Stimulated activated CD4-positive, alpha-beta T cell treated with anti-CD3 and anti-CD28 coated beads, Interleukin-4, amount 100 ng/mL, for 4 hours (primary cell): Measurements from ENCODE around the gene RANBP3L.
"Not testable (repeated sequence)": the region's sequence is repeated elsewhere in the genome, so short reads cannot be mapped to it uniquely, and the experiment has no call there.

Source experiments
- DNase-seq, 2 experiments: peaks; one replicate each; pipeline ENCODE4 v3.0.0-alpha.2; 2020

Gene RANBP3L

DNA sequence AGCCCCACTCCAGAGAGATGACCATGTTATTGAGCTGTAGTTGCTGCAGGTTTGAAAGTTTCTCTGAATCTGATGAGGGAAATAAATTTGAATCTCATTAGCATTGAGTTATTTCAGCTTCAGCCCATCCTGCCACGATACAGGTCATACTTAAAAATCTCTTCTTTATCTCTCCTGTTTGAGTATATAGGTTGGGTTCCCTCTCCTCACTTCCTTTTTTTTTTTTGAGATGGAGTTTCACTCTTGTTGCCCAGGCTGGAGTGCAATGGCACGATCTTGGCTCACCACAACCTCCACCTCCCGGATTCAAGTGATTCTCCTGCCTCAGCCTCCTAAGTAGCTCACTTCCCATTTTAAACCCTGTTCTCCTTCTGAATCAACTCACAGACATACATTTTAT, 17.9 kb downstream of the RANBP3L start:
- DNase-seq: not testable (repeated sequence)

DNA sequence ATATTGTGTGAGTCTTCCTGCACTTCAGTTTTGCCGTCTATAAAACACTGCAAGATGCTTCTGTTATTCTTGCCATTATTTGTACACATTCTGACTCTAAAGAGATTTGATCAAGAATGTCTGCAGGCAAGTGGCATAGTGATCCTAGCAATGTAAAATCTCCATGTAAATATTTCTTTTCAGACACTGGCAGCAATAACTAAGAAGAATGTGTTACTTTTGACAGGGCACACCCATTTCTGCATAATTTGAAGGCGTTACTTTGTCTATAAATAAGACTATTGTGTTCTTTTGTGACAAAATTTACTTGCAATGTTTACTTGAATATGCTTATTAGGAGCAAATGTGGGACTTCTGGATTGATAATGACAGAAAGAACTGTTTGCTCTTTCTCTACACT, 20.1 kb downstream of the RANBP3L start:
- DNase-seq: no peak

DNA sequence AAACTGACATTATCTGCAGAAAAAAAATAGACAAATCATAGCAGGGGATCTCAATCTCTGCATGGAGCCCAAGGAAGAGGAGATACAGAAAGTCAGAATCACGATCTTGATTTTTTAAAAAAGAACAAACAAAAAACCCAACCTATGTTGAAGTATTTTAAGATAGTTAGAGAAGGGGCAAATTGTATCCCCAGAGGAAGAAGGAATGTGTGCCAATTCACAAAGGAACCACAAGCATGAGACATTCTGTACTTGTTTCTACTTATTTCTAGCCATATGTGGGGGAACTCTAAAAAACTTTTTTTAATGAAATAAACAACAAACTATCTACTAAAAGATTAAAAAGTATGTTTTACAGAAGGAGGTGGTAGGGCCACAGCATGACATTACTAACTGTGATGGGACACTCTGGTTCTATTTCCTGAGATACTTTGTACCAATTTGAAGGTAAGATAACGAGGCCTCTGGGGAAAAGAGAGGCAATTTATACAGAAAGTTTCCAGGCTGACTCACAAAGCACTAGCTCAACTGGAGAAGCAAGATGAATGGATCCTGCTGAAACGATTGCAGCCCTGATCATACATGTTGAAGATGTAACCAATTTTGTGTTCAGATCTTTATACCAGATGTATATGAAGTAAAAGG, 22.5 kb downstream of the RANBP3L start:
- DNase-seq: no peak

DNA sequence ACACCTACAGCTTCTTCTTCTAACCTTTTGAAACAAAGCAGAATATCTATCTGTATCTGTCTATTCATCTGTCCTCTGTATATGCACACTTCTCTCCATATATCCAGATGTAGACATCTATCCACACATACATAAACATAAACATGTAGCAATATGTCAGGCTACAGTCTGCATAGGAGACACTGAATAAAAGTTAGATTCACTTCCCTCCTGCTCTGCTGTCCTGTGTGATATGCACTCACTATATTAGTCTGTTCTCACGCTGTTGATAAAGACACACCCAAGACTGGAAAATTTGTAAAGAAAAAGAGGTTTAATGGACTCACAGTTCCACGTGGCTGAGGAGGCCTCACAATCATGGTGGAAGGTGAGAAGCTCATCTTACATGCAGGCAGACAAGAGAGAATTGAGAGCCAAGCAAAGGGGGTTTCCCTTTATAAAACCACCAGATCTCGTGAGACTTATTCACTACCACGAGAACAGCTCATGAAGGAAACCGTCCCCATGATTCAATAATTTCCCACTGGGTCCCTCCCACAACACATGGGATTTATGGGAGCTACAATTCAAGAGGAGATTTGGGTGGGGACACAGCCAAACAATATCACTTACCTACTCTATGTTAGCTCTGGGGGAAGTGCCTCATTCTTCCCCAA, 24.1 kb downstream of the RANBP3L start:
- no peak for DNase-seq

DNA sequence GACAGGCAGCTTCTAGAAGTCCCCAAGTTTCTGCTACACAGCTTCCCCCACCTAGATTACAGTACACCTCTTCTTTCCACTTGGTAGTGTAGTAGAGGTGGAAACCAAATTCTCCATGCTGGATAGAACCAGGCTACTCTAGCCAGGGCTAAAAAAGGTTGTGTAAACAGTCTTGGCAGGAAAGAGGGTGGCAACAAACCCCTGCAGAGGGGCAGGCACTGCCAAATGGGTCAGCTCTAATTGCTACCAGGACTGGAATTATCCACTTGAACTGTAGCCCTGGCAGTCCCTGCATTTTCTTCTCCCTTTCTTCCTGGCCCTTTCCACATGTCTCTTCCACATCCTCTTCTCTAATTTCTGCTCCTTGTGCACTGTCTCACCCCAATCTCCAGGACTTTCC, 24.8 kb downstream of the RANBP3L start:
- DNase-seq: no peak

DNA sequence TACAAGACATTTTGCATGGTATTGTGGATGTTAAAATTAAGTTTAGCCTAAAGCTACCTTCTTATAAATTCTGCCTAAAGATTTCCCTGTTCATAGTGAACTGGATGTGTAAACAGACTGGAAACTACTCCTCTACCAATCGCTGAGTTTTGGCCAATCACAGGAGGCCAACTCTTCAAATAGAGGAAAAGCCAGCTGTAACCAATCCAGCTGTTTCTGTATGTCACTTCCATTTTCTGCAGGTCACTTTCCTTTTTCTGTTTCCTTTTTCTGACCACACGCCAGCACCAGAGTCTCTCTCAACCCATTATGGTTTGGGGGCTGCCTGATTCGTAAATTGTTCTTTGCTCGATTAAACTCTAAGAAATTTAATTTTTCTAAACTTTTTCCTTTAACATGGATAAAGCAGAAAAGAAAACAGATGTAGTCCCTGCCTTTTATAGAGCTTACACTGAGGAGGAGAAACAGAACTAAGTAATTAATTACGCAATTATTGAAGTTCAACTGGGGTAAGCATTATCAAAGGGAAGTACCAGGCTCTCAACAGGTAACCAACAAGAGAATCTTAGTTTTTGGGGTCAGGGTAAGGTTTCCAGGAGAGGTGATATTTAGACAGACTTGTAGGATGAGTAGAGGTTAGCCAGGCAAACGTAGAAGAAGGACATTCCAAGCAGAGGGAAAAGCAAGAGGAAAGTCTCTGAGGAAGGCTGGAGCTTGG, 27.7 kb downstream of the RANBP3L start:
- DNase-seq: no peak

DNA sequence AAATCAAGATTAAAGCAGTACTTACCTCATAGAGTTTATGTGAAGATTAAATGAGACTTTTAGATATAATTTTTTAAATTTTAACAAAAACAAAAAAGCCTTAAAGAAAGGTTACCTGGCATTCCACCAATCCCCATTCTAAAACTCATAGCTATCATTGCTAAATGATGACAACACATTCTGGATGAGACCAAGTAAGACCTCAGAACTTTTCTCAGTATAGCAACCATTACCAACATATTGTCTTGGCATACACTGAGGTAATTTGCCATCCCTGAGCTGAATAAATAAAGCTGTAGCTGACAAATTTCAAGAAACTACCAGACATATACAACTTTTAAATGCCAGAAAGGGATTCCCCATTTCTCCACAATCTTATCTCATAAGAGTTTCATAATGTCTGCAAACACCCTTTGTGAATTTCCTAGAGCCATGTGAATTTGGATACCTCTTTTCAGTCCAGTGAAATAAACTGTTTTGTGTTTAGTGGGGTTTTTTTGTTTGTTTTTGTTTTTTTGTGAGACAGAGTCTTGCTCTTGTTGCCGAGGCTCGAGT, 29.5 kb downstream of the RANBP3L start:
- no peak for DNase-seq

DNA sequence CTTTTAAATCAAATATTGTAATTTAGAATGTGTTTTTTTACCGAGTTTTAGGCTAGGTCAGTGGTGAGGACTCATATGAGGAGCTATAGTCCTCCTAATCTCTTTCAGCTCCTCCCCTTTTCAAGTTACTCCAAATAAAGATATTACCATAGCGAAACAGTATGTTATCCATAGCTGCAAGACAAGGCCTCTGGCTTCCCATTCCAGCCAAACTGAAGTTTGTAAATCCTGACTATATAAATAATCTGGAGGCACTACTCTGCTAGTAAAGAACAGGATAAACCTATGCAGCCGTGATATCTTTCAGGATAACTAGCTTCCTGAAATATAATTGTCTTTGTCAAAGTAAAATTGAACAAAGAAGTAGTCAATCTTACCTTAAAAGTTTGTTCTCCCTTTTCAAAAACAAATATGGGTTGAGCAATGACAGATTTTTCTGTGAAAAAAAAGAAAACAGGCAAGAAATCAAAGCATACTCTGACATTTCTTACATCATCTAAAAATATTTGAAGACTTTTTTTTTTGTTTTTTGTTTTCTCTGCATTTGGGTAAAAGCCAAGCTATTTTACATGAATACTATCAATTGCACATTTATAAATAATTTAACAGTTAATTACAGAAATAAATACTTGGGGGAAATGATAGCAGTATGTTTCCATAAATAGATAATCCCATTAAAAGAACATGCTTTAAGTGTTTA, 30.7 kb downstream of the RANBP3L start:
- DNase-seq: no peak

DNA sequence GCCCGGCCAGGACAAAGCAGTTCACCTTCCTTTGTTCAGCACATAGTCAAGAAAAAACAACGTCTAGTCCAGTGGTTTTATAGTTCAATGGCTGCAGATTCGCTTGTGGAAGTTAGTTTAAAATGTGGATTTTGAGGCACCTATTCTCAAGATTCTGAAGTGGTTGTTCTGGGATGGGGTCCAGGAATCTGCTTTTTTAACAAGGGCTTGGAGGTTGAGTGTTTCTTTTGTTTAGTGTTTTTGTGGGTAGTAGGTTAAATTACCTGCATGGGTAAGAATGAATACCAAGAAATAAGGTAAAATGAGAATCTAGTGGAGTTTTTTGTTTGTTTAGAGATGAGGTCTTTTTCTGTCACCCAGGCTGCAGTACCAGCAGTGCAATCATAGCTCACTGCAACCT, 31.5 kb downstream of the RANBP3L start:
- no peak for DNase-seq

DNA sequence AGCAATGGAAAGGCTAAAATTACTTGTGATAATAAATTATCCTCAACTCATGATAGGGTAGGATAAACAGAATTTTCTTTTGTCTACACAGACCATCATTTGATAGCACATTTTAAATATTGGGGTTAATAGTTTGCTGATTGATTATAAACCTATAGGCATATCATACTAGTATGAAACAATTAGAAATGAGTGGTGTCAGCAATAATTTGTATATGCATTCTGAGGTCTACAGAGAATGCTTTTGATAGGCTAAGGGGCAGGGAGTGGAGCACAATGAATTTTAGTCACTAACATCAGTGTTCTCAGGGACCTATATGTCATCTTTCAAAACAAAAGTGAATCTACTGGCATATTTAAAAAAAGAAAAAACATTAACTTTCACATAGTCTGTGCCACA, 32.2 kb downstream of the RANBP3L start:
- no peak for DNase-seq

DNA sequence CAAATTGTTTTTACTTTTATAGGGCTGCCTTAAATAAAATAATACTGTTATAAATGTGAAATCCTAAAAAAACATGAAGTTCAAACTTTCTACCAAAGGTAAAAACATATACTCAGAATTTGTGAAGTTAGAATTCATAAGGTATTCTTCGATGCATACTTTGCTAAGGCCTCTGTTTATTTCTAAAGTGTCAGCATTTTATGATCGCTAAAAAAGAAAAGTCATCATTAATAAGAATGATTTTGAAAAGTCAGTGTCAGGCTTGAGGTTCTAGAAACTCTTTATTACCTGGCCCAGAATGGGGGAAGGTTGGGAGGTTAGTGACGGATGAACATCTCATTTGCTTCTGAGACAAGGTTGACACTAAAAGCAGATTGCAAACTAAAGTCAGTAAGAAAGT, 33.8 kb downstream of the RANBP3L start:
- no peak for DNase-seq

DNA sequence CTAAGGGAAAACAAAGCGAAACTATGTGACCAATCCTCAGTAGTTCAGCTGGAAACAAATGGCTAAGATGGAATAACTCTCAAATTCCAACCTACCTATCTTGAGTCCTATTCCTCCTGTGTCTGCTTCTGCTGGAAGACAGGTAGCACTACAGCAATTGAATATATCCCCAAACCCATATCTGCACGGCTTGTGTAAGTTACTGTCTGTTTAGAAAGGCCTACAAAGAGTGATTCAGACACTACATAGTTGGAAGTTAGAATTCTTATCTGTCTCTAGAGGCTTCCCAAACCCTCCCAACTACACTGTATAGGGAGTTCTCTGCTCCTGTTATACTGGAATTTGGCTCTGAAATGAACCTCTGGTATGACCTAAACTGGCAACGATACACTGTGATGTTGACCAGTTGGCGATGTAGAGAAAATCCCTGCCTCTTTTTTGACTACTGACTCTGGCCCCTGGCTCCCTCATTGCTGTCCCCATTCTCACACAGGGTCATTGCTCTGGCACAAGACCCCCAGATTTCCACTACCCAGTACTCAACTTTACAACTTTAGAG, 37.4 kb downstream of the RANBP3L start:
- DNase-seq: no peak

DNA sequence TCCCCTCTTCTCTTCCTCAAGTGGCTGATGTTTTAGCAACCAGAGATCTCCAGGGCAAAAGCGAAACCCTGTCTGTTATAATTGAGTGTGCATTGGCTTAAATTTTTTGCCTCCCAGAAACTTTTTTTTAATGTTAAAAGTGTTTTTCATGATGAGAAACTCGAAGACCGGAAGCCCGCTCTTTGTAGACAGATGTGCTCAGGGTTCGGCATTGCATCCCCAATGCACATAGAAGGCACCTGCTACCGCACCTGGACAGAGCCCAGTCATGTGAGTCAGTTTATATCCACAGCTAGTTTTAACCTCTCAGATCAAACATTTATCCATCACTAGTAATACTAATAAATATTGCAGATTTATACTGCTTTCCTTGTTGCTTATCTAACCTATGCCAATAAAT, 40.5 kb downstream of the RANBP3L start:
- no peak for DNase-seq

DNA sequence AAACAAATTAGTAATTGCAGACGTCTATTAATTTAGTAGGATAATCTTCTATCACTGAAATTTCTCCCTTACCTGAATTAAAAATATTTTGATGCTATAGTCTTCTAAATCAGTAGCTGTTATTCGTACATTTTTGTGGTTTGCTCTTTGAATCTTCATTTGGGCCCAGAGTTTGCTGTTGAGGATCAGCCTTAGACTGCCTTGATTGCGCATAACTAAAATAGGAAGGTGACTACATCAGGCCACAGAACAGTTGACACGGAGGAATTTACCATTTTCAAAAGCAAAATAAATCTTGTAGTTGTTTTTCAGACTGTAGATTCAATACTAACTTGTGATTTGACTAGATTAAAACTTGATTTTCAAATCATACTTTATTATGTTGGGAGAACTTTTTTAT, 48.1 kb downstream of the RANBP3L start:
- no peak for DNase-seq

DNA sequence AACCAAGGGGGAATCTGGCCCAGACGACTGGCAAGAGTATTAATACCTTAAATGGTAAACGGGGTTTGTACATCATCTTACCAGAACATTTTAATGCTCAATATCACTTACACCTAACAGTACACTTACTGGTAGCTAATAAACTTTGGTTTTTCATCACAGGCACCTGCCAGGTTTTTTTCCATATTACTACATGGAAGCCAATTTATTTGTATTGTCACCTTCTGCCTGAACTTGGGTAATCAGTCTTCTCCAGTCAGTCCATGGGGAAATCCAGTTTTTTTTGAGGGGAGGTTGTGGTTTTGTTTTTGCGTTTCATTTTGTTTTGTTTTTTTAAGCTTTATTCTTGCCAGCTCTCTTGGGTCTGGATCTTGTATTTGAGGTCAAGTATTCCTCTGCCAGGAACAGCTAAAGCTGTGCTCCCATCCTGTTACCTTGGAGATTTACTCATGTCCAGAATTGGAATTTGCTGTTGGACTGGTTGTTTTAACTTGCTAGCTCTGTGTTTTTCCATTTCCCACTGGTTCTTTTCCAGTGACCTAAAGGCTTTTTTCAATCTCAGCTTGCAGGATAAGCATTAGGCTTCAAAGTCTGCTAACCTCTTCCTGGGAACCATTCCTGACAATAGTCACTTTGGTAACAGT, 48.9 kb downstream of the RANBP3L start:
- DNase-seq: no peak

DNA sequence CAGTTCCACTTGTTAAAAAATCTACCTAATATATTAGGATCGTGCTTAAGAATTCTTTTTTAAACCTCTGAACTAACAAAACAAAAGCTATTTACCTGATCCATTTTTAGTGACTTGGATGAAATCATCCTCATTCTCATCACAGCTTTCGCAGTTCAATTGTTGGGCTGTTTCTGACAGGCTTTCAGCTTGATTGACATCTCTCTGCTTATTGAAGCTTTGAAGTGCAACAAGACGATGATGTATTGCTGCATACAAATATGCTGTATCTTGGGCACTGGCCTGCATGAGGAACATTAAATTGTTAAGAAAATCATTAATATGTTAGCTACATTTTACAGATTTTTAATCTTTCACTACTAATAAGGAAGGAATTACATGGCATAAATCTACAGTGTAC, 50.5 kb downstream of the RANBP3L start:
- no peak for DNase-seq

DNA sequence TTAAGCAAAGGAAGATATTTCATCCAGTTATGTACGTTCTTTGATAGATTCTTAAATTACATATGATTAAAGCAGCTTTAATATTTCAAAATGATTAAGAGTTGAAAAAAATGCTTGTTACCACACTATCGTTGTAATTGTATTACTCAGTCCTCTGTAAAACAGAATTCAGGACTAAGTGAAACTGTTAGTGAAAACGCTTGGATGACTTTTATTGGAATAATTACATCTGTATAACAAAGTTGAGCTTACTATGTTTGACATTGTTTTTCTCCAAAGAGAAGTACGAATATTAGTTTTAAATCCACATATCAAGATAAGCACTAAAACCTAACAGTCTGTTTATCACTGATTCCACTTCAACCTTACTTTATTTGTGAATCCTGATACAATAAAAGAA, 51.3 kb downstream of the RANBP3L start:
- no peak for DNase-seq

DNA sequence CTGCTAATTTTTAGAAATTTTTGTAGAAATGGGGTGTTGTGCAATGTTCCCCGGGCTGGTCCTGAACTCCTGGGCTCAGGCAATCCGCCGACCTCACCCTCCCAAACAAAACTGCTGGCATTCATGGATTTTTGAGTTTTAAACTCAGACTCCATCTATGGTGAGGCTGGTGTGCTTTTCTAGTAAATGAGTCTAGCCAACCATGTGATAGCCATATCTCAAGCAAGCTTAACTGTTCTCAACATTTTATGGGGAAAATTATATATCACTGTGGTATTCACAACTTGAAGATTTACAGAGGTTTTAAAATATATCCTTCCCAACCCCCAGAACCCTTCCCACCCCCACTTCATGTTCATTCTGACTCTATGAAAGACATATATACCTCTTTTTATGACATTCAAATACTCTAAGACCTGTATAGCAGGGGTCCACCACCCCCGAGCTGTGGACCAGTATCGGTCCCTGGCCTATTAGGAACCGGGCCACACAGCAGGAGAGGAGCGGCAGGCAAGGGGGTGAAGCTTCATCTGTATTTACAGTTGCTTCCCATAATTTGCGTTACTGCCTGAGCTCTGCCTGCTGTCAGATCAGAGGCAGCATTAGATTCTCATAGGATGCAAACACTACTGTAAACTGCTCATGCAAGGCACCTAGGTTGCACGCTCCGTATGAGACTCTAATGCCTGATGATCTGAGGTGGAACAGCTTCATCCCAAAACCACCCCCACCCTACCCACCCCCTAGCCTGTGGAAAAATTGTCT, 55.5 kb downstream of the RANBP3L start:
- no peak for DNase-seq

DNA sequence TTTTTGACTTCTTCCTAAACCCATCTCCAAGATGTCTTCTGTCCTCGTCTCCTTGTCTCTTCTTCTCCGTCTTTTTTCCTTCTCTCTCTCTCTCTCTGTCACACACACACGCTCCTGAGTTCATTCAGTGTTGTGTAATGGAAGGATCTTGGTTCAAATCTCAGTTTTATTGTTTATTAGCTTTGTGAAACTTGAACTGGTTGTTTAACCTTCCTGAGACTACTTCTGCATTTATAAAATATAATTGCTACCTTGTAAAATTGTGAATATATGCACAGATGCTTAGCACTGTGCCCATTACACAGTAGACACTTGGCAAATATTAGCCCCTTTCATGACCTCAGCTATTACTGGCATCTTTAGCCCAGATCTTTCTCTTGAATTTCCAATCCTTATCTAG, 57.6 kb downstream of the RANBP3L start:
- no peak for DNase-seq

DNA sequence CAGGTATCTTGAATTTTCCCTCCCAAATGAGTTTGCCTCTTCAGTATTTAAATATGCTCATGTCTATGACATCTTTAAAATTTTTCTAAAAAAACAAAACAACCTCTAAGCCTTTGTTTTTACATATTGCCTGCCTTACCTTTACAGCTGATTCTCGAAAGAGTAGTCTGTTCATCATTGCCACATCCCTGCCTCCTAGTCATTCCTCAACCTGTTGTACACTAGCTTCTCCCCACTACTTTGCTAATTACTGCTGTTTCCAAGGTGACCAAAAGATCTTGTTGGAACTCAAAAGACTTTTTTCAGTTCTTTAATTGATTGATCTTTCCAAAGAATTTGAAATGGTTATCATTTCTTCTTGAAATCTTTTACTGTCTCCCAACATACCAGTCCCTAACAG, 58.0 kb downstream of the RANBP3L start:
- DNase-seq: no peak

DNA sequence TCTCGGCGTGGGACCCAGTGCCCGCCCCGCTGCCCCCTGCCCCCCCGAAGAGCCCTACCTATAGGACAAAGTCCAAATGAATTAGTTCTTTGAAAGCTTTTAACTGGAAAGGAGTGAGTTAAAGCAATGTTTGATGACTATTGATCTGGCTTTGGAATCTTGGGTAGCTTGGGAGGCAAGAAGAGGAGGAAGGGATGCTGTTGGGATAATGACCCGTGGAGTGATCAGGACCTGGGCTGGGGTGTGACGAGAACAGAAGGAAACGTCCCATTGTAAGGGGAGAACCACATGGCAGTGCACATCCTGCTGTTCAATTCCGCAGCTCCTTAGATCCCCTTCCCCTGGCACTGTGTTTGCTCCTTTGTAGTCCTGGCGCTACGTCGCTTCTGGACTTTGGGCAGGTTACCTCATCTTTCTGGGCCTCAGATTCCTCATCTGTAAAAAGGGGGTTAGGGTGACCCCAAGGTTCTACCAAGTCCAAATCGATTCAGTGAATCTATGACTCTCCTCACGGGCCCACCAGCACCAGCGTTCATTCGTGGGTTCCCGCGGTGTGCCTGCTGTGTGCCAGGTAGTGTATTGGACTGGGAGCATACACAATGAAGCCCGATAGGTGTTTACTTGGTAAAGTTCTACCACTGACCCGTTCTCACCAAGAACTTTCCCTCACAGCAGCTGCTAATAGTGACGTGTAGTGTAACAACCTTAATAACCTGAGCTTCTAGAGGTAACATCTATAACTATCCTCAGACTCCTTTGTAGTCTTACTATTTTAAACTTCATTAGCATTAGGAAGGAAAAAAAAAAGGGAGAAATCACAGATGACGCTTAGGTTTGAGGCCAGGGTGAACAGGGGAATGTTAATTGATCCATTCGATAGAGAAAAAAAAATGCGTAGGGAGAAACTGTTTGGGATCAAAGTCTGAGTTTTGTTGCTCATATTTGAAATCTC, 58.9 kb downstream of the RANBP3L start:
- peak in 1 of 2 experiments; percentile 2 for DNase-seq
